HG02870 (cell line): ENCODE results near the gene PSMB1.

Source experiments
- ATAC-seq: cut with Tn5 transposase; IDR thresholded peaks from one replicate; pipeline ENCODE4 v1.9.1; 2021; ENCODE audit warnings: mild to moderate bottlenecking, moderate library complexity; ENCODE audit not compliant: unreplicated experiment

PSMB1 gene

DNA sequence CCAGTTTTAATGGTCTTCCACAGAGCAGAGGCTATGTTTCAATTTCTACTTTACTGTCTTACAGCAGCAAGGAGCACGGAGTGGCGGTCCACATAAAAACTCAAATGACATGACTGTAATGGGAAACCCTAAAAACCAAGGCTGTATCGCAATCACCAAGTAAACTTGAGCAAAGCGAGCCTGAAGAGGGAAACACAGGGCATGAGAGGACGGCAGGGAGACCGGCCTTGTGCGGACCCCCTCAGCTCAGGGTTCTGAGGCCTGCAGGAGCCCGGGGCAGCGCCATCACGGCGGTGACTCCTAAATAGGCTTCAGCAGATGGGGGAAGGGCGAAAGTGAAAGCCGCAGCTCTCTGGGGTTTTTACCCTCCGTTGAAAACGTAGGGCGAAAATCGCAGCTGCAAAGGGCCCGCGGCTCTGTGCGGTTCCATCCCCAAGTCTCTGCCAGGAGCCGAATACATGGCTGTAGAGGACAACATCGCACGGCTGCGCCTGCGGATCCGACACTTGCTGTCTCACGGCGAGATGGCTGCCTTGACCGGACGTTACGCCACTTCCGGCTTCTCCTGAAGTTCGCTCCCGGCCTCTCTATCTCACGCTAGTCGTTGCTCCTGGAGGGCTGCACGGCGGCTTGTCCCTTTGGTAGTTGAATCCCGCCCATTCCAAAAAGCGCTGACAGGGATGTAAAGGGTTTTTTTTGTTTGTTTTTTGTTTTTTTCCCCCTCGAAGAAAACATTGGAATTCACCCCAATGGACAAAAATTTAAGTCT is at the start of gene PSMB1:
PSMB1 (minus strand) TSS at position 543 of the 769 bp plus-strand sequence; CDS start at position 478, 65 bp downstream.
- peak; percentile 51 for ATAC-seq

DNA sequence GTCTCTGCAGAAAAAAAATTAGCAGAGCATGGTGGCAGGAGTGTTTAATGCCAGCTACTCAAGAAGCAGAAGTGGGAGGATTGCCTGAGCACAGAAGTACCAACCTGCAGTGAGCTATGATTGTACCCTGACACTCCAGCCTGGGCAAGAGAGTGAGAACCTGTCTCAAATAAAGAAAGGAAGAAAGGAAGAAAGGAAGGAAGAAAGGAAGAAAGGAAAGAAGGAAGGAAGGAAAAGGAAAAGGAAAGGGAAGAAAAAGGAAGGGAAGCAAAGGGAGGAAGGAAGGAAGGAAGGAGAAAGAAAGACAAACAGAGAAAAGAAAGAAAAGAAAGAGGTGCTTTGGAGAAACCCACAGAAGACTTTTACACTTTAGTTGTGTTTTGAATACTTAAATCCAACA is 44.2 kb upstream of the PSMB1 start:
- ATAC-seq = no peak

DNA sequence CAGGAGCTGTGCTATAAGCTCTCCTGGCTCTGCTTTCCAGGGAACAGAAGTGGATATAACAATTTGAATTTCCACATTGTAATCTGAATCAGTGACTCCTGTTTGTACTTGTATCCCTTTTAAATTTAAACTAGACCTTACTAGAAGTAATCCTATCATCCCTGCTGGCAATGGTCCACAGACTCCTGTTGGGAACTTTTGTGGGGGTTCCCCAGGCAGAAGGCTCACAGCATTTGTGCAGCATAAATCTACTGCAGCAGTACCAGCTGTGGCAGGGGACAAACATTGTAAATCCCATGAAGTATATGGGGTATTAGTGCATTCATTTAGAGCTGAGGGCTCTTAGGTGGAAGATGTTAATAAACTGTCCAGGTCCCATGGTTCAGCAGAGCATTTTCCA is 43.3 kb upstream of the PSMB1 start:
- ATAC-seq = no peak

DNA sequence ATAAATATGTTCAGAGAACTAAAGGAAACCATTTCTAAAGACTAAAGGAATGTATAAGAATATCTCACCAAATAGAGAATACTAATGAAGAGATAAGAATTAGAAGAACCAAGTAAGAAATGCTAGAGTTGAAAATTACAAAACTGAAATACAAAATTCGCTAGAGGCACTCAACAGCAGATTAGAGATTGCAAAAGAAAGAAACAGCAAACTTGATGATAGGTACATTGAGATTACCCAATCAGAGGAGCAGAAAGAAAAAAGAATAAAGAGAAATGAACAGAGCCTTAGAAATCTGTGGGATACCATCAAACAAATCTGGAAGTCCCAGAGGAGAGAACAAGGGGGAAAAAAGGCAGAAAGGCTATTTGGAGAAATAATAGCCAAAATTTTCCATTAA is 37.6 kb upstream of the PSMB1 start:
- ATAC-seq = no peak

DNA sequence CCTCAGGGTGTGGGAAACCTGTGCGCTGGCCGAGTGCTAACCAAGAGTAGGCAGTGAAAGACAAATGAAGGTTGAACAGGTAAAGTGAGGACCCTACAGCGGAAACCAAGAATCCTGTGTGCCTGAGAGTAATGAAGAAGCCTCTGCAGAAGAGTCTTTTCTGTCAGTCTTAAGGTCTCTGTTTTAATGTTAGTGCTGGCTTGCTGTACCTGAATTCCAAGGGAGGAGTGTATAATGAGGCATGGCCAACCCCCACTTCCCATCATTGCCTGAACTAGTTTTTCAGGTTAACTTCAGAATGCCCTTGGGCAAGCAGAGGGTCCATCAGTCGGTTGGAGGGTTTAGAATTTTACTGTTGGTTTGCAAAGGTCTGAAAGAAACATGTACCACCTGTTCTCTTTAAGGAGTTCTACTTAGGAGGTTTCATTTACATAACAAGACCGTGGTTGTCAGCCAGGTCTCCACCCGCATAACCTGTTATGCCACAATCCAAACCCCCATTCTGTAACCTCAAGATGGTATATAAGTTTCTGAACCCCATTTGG is 31.9 kb upstream of the PSMB1 start:
- peak; percentile 36 for ATAC-seq

DNA sequence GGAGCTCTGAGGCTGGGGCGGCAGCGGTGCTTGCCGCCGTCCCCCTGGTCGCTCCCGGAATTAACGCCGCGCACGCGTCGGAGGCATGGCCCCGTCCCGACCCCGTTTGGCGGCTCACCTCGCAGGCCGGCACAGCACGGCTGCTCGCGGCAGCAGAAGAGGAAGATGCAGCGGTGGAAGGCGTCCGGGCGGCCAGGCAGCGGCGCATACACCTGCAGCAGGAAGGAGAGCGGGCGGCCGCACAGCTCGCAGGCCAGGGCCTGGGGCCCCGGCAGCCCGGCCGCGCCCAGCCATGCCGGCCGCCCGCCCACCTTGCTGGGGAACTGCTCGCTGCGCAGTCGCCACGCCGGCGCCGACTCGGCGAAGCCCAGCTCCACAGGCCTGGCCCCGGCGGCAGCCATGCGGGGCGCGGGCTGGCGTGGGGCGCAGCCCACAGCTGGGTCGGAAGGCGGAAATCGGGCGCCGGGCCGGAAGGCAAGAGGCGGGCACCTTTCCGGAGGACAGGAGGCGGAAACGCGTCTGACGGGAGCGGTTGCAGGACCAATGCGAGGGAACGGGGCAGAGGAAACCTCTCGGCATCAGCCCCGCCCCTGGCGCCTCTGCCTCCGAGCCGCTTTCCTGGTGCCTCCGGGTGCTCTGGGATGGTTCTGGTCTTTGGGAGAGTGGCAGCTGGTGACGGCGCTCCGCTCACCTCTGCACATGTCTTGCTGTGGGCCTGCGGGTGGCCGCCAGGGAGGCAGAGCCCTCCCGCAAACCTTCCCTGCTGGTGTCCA is 31.3 kb upstream of the PSMB1 start, which contains the start of gene PDCD2:
PDCD2 (minus strand) TSS at position 457 of the 773 bp plus-strand sequence; CDS start at position 401, 56 bp downstream.
- ATAC-seq = peak; percentile 95

DNA sequence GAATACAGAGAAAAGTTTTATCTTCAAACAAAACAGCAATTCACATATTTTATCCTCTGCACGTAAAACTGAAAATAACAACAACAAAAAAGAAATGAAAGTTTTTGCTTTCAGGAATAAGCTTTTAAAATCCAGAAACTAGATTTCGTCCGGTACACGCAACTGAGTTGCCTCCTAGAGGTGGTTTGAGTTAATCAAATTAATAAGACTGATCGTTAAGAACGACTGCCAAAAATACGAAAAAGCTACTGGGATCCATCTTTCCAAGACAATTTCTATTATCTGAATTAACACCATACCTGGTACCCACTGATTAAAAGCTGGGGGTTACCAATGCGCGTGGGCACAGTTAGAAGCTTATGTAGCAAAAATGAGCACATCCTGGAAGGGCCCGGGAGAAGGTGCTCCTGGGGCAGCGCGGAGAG is 30.7 kb upstream of the PSMB1 start:
- peak; percentile 2 for ATAC-seq

DNA sequence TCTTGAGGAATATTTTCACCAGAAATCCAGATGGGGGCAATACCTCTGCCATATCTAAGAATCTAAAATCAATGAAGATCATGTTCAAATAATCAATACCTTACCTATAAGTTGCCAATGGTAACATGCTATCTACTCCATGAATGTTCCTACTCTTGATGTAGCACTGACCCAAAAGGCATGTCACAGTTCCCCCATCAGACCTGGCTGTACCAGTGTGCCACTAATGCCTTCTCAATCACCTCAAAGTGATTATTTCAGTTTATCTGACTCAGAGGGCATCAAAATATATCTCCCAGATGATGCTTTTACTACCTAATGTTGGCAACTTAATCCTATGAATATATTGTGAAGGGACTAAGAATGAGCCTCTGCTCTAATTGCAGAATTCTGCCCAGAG is 25.8 kb upstream of the PSMB1 start:
- ATAC-seq = no peak

DNA sequence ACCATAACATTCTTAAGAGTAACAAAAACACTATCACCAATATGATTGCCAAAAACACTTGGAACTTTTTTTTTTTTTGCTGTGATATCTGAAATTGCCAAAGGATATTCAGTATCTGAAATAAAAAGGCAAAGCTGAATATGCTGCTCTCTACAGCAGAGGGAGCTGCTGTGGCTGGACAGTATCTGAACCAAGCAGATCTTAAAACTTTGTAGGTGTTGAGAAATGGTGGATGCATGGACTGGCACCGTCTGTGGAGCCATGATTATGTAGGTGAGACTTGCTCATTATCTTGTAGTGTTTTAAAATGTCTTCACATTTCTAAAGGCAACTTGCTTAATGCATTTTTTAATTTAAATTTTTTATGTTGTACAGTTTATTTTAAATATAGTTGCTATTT is 22.1 kb upstream of the PSMB1 start:
- ATAC-seq = no peak

DNA sequence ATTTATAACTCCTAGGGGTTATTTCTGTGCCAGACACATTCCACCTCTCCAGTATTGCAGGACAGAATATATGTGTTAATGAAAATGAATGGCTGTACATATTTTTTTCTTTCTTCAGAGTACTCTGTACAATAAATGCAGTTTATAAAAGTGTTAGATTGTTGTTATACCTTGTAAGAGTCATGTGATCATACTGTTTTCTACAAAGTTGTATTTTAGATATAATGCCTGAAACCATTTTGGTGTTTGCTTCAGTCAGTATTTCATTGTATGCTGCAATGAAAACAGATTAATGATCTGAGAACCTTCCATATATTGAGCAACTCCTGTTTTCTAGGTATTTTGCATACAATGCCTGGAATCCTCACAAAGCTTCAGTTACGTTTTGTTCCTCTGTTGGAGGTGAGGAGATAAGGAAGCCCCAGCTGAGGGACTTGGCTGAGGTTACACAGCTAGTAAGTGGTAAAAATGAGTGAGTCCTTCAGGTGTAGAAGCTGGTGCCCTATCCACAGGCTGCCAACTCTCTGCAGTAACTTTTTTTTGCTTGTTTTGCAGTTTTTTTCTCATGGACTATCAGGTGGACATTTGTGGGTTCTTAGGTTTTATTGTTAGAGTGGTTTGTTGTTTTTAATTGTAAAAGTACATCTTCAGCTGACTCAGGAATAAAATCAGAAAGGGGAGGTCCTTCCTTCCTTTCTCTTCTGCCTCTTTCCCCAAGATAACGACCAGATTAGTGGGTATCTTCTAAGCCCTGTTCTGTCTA is 19.8 kb upstream of the PSMB1 start:
- no peak for ATAC-seq

DNA sequence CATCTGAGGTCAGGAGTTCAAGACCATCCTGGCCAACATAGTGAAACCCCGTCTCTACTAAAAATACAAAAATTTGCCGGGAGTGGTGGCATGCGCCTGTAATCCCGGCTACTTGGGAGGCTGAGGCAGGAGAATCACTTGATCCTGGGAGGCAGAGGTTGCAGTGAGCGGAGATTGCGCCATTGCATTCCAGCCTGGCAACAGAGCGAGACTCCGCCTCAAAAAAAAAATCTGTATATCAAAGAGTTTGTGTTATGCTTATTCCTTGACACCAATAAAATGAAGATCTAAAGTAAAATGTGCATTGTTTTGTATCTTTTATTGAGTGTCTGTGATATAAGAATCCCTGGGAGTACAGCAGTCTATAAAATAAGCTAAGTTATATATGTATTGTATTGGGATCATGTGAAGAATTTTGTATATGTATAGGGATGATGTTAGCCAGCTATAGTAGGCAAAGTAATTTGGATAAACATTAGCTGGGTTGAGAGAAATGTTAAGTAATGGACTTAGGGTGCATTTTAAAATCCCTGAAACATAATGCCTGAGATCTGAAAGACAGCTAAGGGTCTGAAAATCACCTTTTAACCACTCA is 11.9 kb upstream of the PSMB1 start:
- no peak for ATAC-seq

DNA sequence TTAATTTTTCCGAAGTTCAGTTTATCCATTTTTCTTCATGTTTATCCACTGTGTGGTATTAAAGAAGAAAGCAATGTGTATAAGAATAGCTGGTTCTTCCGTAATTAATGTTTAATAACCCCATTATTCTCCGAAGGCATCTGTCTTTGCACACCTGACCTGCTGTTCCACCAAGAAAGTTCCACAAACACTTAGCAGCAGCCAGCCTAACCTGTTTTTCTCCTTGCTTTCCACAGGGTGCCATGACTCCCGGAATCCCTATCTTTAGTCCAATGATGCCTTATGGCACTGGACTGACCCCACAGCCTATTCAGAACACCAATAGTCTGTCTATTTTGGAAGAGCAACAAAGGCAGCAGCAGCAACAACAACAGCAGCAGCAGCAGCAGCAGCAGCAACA is 8.4 kb upstream of the PSMB1 start:
- no peak for ATAC-seq

DNA sequence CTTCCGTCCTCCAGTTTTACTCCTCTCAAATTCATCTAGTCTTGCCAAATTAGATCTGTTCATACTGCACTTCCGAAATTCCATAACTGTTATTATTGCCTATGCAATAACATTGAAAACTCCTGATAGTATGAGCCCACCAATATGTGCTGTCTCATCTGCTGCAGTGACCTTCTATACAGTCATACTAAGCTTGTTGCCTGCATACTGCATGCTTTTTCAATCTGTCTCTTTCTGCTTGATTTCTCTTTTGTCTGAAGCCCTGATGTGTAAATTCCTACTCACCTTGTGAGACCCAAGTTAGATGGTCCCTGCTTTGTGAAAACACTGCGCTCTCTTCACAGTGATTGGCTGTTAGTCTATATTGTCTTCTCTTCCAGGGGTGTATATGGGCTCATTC is 2.2 kb upstream of the PSMB1 start:
- no peak for ATAC-seq

DNA sequence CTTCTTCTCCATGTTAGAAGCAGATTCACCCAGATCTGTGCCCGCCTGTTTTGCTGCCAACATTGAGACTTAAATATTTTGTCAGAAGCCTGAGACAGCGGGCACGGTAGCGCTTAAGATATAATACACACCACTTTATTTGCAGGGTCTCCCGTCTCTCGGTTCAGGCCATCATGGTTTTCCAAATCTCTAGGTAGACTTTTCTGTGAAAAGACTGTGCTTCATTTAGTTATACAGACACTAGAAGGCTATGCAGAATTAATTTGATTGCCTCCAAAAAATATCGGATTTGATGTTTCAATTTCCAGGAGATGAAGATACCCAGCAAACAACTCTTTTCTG is 1.7 kb upstream of the PSMB1 start:
- no peak for ATAC-seq

DNA sequence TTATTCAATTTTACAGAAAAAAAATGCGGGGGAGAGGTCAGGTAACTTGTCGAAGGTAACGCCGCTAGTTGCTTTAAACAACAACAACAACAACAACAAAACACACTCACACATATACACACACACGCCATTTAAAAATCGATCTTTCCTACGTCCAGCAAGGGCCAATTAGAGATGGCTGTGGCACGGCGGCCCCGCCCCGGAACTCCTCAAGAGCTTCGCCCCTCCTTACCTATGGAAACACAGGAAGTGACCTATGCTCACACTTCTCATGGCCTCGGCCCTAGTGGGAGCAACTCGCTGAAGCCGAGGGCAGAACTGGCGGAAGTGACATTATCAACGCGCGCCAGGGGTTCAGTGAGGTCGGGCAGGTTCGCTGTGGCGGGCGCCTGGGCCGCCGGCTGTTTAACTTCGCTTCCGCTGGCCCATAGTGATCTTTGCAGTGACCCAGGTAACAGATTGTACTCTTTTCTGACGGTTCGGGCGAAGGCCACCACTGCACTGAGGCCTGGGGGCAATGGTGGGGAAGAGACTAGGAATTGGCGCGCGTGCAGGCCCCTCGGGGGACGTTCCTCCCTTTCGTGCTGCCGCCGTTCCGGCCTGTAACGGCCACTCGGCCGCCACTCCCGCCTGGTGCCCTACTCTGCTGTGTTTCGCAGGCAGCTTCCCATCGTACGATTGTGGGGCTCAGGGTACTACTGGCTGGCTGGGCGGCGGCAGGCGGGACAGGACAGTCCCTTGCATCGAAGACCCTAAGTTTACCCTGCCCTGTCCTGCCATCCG is 1.1 kb upstream of the PSMB1 start, which contains the start of gene TBP:
TBP (plus strand) TSS at position 357 of the 783 bp plus-strand sequence. CDS start 2,661 bp downstream, outside the sequence.
- peak; percentile 96 for ATAC-seq

DNA sequence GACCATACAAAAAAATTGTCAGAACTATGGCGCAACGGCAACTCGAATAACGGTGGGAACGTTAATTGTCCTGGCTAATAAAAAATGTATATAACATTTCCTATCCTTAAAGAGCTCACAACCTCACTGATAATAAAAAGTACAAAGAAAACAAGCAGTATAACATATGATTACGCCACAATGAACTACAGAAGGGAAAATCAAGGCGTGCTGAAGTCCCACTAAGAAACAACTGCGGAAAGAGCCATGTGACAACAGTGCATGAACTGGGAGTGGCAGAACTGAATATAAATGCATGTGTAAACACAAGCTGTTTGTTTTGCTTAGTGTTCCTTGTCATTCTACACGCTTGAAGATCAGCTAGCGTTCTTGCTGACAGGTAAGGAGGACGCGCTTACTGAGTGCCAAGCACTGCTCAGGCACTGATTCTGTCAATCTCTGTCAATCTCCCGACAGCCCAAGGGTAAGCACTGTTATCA is 466 bp upstream of the PSMB1 start:
- peak; percentile 28 for ATAC-seq

DNA sequence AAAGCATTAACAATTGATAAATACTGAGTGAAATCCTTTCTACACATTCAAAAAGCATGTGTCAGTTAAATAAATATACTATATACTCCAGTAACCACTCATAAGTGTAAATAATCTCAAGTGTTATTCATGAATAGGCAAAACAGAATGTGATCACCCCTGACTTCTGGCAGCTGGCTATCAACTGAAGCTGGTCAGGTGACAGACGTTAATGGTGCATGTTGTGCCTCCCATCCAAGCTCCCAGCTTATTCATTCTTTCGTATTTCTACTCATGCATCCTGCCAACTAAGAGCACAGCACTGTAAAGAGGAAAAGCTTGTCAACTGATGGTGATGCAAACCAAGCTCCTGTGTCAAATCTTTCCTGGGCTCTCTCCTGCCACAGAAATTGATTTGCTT is 7.7 kb downstream of the PSMB1 start:
- ATAC-seq = no peak

DNA sequence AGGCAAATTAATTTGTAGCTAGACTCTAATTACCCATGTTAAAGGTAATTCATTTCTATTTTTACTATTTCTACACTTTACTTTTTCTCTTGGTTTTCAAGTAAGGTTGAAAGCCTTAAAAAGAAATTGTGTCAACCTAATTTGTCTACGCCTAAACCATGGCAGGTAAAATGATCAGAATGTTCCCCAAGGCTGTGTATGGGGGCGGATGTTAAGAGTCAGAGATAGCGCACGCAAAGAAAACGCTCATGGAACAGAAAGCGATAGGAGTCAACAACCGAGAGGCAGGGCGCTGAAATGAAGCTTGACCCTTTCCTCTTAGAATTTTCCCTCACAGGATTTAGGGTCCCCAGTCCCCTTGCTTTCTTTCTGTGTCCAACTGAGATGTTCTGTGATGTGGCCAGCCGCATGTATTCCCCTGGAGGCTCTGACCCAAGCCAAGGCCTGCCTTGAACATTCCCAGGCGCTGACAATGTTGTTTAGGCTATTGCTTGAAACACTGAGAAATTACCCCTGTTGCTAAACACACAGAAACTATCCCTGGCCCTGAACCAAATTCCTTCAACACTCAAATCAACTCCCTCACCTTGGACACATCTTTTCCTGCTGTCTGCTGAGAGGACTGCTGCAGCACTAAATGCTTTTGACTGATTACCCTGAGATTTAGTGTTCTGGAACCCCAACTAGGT is 10.9 kb downstream of the PSMB1 start:
- no peak for ATAC-seq

DNA sequence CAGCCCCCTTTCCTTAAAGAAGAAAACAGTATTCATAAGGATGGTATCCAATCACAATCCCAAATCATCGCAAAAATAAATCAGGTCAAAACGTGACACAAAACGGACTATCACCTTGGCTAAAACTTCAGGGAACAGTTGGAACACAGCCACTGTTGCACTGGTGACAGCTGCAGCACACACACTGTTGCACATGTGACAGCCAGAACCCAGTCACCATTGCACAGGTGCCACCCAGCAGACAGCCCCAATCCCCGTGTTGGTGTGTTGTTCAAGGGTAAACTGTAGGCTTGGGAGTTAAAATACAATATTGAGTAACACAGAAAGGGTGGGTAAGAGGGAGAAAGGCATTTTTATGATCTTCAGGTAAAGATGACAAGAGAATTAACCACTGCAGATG is 15.8 kb downstream of the PSMB1 start:
- ATAC-seq = no peak
